GM21390 (cell line): ENCODE data around the gene PCSK5.

ENCODE experiments used
- ATAC-seq: cut with Tn5 transposase; IDR thresholded peaks from one replicate; pipeline ENCODE4 v1.9.1; 2021; ENCODE audit not compliant: unreplicated experiment

The PCSK5 gene

GRCh38 chr9:76115396-76115795 lies 224.9 kb downstream of the PCSK5 start:
- ATAC-seq, result no peak

- no peak for ATAC-seq
Observed at GRCh38 chr9:76115982-76116646, 225.6 kb downstream of the PCSK5 start.

DNA sequence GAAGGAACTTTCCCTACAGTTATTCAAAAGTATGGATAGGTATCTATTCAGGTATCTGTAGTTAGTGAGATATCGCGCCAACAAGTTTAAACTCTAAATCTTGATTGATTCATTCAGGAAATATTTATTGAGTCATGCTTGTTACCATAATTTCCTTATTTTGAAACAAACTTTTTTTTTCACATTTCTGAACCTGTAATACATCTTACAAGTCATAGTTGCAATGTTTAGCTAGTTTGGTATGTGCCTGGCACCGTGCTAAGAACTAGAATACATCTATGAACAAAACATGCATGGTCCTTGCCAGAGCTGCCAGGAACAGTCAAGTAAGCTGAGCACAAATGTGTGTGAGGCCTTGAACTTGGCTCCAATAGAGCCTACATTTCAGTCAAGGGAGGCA lies 226.4 kb downstream of the PCSK5 start:
- no peak for ATAC-seq

GRCh38 chr9:76127637-76128036 lies 237.2 kb downstream of the PCSK5 start:
- no peak for ATAC-seq

- no peak for ATAC-seq
Observed at GRCh38 chr9:76135902-76136301, 245.4 kb downstream of the PCSK5 start.

- ATAC-seq, result no peak
Observed at GRCh38 chr9:76136986-76137385, 246.5 kb downstream of the PCSK5 start.

- no peak for ATAC-seq
Observed at GRCh38 chr9:76137931-76138330, 247.5 kb downstream of the PCSK5 start.

DNA sequence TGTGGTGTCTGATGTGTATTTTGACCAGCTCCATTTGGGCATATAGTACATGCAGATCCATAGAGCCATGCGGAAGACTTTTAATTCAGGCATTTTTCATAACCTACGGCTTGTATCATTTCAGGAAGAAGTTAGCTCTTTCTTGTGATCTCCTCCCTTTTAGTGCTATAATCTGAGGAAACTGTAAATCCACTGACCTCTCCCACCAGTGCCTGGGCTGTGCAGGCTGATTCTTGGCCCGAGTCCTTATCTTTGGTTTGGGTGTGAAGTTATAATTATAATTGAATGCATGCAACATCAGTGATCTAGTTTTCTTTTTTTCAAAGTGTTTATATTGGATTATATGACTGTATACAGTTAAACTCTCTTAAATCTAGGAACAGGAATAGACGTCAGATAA lies 247.9 kb downstream of the PCSK5 start:
- ATAC-seq, result no peak

DNA sequence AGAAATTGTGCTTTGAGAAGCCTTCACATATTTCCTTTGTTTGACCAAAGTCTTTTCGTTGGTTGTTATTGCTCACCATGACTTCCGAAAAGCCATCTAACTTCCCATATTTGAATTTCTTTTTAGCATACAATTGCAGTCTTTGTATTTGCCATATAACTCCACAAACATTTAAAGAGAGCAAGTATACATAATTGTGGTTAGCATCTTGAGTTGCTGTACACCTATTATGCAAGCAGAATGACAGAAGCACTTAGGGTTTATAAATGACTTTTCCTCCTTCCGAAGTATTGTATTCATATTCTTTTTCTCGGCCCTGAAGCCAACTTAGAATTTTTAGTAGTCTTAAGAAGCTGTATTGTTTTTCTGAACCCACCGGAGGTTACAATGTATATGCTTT lies 253.4 kb downstream of the PCSK5 start:
- ATAC-seq, result no peak

GRCh38 chr9:76150013-76150412 lies 259.5 kb downstream of the PCSK5 start:
- ATAC-seq, result no peak

GRCh38 chr9:76151267-76151666 lies 260.8 kb downstream of the PCSK5 start:
- ATAC-seq, result no peak

- ATAC-seq, result no peak
Observed at GRCh38 chr9:76153339-76153738, 262.9 kb downstream of the PCSK5 start.

GRCh38 chr9:76153902-76154629 lies 263.6 kb downstream of the PCSK5 start:
- no peak for ATAC-seq

GRCh38 chr9:76155361-76155760 lies 264.9 kb downstream of the PCSK5 start:
- ATAC-seq, result no peak

GRCh38 chr9:76158713-76159112 lies 268.2 kb downstream of the PCSK5 start:
- ATAC-seq, result no peak

DNA sequence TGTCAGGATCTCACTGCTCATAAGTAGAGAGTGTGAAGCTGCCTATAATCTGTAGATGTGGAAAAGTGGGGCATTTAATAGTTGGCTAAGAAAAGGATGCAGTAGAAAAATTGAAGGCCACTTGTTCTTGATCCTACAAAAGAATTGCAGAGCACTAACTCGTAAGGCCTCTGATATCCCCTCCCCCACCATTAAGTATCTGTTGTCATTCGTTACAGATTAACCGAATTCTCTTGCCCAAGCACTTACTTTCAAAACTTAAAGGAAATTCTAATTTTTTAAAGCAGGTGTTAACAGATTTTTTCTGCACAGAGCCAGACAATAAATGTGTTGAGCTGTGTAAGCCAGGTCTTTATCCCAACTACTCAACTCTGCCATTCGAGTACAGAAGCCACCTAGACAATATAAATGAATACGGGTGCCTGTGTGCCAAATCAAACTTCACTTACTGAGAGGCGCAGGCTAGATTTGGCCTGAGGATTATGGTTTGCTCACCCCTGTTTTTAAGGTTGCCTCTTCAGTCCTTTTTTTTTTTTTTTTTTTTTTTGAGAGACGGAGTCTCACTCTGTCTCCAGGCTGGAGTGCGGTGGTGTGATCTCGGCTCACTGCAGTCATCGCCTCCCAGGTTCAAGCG lies 268.9 kb downstream of the PCSK5 start:
- no peak for ATAC-seq

DNA sequence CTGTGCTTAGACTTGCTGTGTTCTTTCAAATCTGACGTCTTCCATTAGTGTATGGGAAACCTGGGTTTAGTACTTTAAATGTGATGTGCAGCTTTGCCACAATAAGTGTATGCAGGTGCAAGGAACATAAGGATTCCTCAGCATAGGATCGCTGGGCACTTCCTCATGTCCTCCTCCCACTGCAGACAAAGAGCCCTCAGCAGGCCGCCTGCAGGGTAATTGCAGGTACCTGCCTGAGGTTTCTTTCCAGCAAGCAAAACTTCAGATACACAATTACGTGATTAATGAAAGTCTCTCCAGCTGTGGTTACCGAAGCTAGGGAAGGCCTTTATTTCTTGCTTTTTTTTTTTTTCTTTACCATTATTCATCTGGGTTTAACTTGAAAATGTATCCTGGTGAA lies 270.6 kb downstream of the PCSK5 start:
- ATAC-seq, result no peak

DNA sequence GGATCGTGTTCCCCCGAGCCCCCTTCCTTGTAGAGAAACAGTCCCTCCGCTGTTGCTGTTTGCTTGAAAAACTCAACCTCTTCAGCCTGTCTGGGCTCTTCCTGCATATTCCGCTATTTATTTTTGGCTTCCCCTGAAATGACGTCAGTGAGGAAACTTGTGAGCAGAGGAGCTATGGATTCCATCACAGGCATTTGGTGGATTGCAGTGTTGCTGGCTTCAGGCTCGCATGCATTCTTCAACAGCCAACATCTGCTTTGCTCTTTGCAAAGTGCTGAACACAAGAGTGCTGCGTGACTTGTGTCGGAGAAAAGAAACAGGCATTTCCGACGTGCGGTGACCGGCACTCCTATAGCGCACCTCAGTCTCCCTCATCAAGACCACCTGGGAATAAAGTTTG lies 271.1 kb downstream of the PCSK5 start:
- no peak for ATAC-seq

- ATAC-seq, result no peak
Observed at GRCh38 chr9:76162086-76162730, 271.7 kb downstream of the PCSK5 start.

GRCh38 chr9:76162751-76163500 lies 272.5 kb downstream of the PCSK5 start:
- no peak for ATAC-seq

- no peak for ATAC-seq
Observed at GRCh38 chr9:76166526-76166925, 276.1 kb downstream of the PCSK5 start.
